ENCODE data around the gene ENTPD6.
A peak's percentile ranks its signal among the peaks of the same experiment; 100 is the strongest.

The ENTPD6 gene

DNA sequence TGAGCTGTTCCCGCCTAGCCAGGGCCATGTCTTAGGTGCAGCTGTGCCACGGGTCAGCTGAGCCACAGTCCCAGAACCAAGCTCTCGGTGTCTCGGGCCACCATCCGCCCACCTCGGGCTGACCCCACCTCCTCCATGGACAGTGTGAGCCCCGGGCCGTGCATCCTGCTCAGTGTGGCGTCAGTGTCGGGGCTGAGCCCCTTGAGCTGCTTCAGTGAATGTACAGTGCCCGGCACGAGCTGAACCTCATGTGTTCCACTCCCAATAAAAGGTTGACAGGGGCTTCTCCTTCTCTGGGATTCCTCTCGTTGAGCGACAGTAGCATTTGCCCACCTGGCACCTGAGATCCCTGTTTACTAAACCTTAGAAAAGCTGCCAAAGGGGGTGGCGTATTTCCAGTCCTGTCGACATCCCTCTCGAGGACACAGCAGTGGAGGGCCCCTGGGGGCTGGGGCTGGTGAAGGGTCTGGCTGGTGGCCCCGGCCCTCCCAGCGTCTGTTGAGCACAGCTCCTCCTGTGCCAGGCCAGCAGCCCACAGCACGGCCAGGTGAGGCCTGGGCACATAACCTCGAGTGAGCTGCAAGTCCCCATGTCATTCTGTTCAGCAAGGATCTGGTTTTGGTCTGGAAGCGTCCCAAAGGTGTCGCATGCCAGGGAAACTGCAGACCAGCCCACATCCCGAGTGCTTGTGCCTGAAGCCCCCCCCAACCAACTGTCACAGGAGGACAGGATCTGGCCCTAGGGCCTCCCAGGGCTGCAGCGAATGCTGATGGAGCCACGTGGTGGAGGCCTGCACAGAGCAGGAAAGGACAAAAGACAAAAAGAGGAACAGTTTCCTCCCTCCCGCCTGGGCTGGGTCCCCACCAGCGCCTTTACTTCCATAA is 31.2 kb downstream of the ENTPD6 start:
- no peak for TF ChIP-seq NFIC (IDR thresholded peaks at IDR 0.05)
- TF ChIP-seq ZBTB7A (IDR thresholded peaks at IDR 0.05; ENCODE audit: low read depth) = no peak
- TF ChIP-seq, protein P1, sequence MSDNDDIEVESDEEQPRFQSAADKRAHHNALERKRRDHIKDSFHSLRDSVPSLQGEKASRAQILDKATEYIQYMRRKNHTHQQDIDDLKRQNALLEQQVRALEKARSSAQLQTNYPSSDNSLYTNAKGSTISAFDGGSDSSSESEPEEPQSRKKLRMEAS (IDR thresholded peaks at IDR 0.05) = peak; percentile 82
- TF ChIP-seq, protein P2, sequence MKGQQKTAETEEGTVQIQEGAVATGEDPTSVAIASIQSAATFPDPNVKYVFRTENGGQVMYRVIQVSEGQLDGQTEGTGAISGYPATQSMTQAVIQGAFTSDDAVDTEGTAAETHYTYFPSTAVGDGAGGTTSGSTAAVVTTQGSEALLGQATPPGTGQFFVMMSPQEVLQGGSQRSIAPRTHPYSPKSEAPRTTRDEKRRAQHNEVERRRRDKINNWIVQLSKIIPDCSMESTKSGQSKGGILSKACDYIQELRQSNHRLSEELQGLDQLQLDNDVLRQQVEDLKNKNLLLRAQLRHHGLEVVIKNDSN (IDR thresholded peaks at IDR 0.05) = peak; percentile 42; the same call in 1 of the 2 replicates
- TF ChIP-seq TCF12 (IDR thresholded peaks at IDR 0.05; ENCODE audit: low read depth) = 0 out of 2 replicates have a peak, but pooled peaks have one; percentile 12
- no peak for TF ChIP-seq FOXM1 (IDR thresholded peaks at IDR 0.05; ENCODE audit: borderline replicate concordance, low read depth)
- TF ChIP-seq TAF1 (IDR thresholded peaks at IDR 0.05; ENCODE audit: low read depth) = no peak
- TF ChIP-seq YY1 (IDR thresholded peaks at IDR 0.05; ENCODE audit: low read depth) = no peak

DNA sequence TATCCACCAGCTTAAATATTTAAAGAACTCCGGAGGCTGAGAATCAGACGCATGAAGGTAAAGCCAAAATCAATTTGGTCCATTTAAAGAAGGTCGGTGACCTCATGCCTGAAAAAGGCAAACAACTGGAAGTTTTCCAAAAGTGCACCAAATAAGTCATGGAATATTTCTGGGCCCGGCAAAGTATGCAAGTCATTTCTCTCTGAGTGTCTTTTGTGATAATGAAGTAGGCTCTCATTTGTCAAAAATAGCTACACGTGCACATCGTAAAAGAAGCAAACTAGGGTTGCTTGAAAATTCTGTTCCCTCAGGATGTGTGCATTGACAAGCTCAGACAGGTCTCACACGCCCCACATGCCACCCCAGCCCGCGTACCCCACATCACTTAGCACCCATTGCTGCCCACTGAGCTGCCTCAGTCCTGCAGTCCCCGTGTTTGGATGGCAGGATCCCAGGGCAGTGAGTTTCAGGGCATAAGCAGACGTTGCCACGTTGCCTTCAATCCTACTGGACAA is 31.9 kb downstream of the ENTPD6 start:
- peak; percentile 71; the same call in 1 of the 2 replicates for TF ChIP-seq EP300 (IDR thresholded peaks at IDR 0.05; ENCODE audit: borderline replicate concordance)
- no peak for TF ChIP-seq TAF1 (IDR thresholded peaks at IDR 0.05; ENCODE audit: low read depth)
- TF ChIP-seq, protein P1 (IDR thresholded peaks at IDR 0.05) = peak; percentile 39; the same call in 1 of the 2 replicates
- TF ChIP-seq CREB1 (IDR thresholded peaks at IDR 0.05; ENCODE audit: low read depth) = no peak
- no peak for TF ChIP-seq TCF12 (IDR thresholded peaks at IDR 0.05; ENCODE audit: low read depth)
- peak; percentile 41; the same call in 1 of the 2 replicates for TF ChIP-seq FOXM1 (IDR thresholded peaks at IDR 0.05; ENCODE audit: borderline replicate concordance, low read depth)
- TF ChIP-seq TEAD4 (IDR thresholded peaks at IDR 0.05) = peak; percentile 80
- no peak for TF ChIP-seq RAD21 (IDR thresholded peaks at IDR 0.05; ENCODE audit: low read depth)
- peak; percentile 92 for TF ChIP-seq NFIC (IDR thresholded peaks at IDR 0.05)

DNA sequence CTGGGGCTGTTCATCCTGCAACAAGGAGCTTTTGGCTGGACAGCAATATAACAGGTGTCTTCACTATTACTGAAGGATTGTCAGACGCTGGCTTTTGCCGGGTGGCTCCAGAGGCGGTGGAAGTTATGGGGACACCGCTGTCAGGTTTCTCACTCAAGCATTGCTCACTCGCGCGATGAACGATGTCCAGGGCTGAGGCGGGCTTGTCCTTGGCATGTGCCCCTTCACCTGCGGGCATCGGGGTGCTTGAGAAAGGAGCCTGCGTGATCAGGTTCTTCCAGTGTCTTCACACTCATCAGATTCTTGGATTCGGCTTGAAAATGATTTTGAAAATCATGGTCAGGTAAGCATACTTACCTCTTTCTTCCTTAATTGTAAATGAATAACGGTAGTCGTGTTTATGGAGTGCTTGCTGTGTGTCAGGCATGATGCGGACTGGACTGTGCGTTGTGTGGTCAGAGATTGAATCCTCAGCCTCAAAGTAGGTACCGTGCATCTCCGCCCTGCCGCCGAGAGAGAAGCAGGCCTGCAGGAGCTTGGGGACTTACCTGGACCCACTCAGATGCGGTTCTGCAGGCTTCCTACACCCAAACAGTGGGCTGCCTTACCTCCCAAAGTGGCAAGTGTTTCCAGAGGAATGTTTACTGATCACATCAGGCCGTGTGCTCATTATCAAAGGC is 34.1 kb downstream of the ENTPD6 start:
- TF ChIP-seq, protein P1 (IDR thresholded peaks at IDR 0.05) = no peak
- TF ChIP-seq NFIC (IDR thresholded peaks at IDR 0.05) (no peak), FOXM1 (IDR thresholded peaks at IDR 0.05; ENCODE audit: borderline replicate concordance, low read depth) (no peak), RAD21 (IDR thresholded peaks at IDR 0.05; ENCODE audit: low read depth) (no peak), TEAD4 (IDR thresholded peaks at IDR 0.05) (no peak)

DNA sequence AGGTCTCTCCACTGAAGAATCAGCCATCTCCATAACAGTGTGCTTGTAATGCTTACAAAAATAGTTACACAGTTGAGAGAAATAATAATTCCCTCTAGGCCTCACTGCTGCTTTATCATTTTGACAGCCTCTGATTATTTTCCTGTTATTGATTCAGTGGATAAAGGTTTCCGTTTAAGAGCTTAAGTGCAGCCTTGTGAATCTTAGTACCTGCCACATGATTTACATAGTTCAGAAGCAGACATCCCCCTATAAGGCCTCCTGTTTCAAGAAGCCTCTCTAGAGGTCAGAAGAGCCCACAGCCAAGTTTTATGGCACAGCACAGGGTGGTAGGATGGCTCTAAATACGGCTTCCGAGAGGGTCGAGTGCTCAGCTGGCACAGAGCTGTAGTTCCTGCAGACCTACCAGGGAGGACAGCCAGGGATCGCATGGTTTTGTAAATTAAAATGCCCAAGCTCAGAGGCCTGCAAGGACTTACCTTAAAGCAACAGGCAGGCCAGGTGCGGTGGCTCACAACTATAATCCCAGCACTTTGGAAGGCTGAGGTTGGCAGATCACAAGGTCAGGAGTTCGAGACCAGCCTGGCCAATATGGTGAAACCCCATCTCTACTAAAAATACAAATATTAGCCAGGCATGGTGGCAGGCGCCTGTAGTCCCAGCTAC is 34.8 kb downstream of the ENTPD6 start:
- no peak for TF ChIP-seq TEAD4 (IDR thresholded peaks at IDR 0.05)
- TF ChIP-seq, protein P2 (IDR thresholded peaks at IDR 0.05) = no peak
- no peak for TF ChIP-seq FOXM1 (IDR thresholded peaks at IDR 0.05; ENCODE audit: borderline replicate concordance, low read depth)
- no peak for TF ChIP-seq ZBTB7A (IDR thresholded peaks at IDR 0.05; ENCODE audit: low read depth)
- TF ChIP-seq, protein P1 (IDR thresholded peaks at IDR 0.05) = no peak
- TF ChIP-seq RAD21 (IDR thresholded peaks at IDR 0.05; ENCODE audit: low read depth) = no peak
- no peak for TF ChIP-seq CREB1 (IDR thresholded peaks at IDR 0.05; ENCODE audit: low read depth)
- TF ChIP-seq TCF12 (IDR thresholded peaks at IDR 0.05; ENCODE audit: low read depth) = no peak
- TF ChIP-seq EGR1 (IDR thresholded peaks at IDR 0.05) = no peak
- TF ChIP-seq, protein P3, sequence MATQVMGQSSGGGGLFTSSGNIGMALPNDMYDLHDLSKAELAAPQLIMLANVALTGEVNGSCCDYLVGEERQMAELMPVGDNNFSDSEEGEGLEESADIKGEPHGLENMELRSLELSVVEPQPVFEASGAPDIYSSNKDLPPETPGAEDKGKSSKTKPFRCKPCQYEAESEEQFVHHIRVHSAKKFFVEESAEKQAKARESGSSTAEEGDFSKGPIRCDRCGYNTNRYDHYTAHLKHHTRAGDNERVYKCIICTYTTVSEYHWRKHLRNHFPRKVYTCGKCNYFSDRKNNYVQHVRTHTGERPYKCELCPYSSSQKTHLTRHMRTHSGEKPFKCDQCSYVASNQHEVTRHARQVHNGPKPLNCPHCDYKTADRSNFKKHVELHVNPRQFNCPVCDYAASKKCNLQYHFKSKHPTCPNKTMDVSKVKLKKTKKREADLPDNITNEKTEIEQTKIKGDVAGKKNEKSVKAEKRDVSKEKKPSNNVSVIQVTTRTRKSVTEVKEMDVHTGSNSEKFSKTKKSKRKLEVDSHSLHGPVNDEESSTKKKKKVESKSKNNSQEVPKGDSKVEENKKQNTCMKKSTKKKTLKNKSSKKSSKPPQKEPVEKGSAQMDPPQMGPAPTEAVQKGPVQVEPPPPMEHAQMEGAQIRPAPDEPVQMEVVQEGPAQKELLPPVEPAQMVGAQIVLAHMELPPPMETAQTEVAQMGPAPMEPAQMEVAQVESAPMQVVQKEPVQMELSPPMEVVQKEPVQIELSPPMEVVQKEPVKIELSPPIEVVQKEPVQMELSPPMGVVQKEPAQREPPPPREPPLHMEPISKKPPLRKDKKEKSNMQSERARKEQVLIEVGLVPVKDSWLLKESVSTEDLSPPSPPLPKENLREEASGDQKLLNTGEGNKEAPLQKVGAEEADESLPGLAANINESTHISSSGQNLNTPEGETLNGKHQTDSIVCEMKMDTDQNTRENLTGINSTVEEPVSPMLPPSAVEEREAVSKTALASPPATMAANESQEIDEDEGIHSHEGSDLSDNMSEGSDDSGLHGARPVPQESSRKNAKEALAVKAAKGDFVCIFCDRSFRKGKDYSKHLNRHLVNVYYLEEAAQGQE (IDR thresholded peaks at IDR 0.05; ENCODE audit: low read depth) = no peak
- no peak for TF ChIP-seq EP300 (IDR thresholded peaks at IDR 0.05; ENCODE audit: borderline replicate concordance)
- TF ChIP-seq NFIC (IDR thresholded peaks at IDR 0.05) = no peak
- no peak for TF ChIP-seq CEBPB (IDR thresholded peaks at IDR 0.05)

DNA sequence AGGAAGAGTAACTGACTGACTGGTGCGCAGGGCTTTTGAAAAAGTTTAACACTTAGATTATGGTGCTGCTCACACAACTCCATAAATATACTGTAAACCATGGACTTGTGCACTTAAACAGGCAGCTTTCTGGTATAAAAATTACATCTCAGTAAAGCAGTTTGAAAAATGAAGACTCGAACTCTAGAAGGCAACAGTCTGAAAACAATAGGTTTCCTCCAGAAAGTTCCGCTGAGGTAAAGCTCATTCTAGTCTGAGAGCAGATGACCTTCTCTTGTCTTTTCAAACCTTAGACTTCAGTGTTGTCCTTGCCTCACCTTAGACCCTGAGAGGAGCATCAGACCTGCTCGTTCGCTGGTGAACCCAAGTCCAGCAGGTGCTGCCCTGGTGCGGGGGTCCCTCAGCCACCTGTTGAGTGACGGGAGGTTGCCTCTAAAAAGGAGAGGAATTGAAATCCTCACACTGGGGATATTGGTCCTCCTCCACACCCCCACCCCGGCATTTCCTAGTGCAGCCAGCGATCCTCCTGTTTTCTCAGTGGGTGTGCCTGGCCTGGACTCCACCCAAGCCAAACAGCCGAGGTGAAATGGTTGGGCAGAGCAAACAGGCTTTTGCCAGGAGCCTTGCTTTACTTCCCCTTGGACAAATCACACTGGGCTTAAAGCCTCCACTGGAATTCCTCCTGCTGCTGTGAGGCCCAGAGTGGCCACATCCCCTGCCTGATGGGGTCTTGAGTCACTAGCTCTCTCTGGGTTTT is 37.7 kb downstream of the ENTPD6 start:
- no peak for TF ChIP-seq CREB1 (IDR thresholded peaks at IDR 0.05; ENCODE audit: low read depth)
- TF ChIP-seq NFIC (IDR thresholded peaks at IDR 0.05) = 0 out of 2 replicates have a peak, but pooled peaks have one; percentile 17
- TF ChIP-seq, protein P1 (IDR thresholded peaks at IDR 0.05) = no peak
- TF ChIP-seq EGR1 (IDR thresholded peaks at IDR 0.05) = no peak
- TF ChIP-seq RAD21 (IDR thresholded peaks at IDR 0.05; ENCODE audit: low read depth) = no peak
